BLaER1 treated with 17β-estradiol and CSF1 and Interleukin-3, amounts not matched to agents 10 nM and 100 nM (cell line): ENCODE results near the gene THEM4.
"Not testable (repeated sequence)": the region's sequence is repeated elsewhere in the genome, so short reads cannot be mapped to it uniquely, and the experiment has no call there.

Experiments used
- H3K27ac ChIP-seq, 11 experiments: shearing (Covaris generic); formaldehyde crosslinking; 2 replicates each; pipeline ENCODE4 v1.8.1; 2022
- H3K27me3 ChIP-seq, 11 experiments: shearing (Covaris generic); formaldehyde crosslinking; 2 replicates each; pipeline ENCODE4 v1.8.1; 2022
- H3K36me3 ChIP-seq, 11 experiments: shearing (Covaris generic); formaldehyde crosslinking; 2 replicates each; pipeline ENCODE4 v1.8.1; 2022
- H3K4me1 ChIP-seq, 10 experiments: shearing (Covaris generic); formaldehyde crosslinking; 2 replicates each; pipeline ENCODE4 v1.8.1; 2022
- H3K4me2 ChIP-seq, 11 experiments: shearing (Covaris generic); formaldehyde crosslinking; 2 replicates each; pipeline ENCODE4 v1.8.1; 2022
- H3K4me3 ChIP-seq, 10 experiments: shearing (Covaris generic); formaldehyde crosslinking; 2 replicates each; pipeline ENCODE4 v1.8.1; 2022
- H3K9ac ChIP-seq, 11 experiments: shearing (Covaris generic); formaldehyde crosslinking; 2 replicates each; pipeline ENCODE4 v1.8.1; 2022
- H3K9me3 ChIP-seq, 11 experiments: shearing (Covaris generic); formaldehyde crosslinking; replicated peaks in 1 of 11; 2 replicates each; pipeline ENCODE4 v1.8.1; 2022
- H4K20me1 ChIP-seq, 11 experiments: shearing (Covaris generic); formaldehyde crosslinking; 2 replicates each; pipeline ENCODE4 v1.8.1; 2022
- Cebpa-rat ChIP-seq, 11 experiments: shearing (Covaris generic); IDR thresholded peaks; 2 replicates each; pipeline ENCODE4 v1.8.1; 2022

The THEM4 gene

DNA sequence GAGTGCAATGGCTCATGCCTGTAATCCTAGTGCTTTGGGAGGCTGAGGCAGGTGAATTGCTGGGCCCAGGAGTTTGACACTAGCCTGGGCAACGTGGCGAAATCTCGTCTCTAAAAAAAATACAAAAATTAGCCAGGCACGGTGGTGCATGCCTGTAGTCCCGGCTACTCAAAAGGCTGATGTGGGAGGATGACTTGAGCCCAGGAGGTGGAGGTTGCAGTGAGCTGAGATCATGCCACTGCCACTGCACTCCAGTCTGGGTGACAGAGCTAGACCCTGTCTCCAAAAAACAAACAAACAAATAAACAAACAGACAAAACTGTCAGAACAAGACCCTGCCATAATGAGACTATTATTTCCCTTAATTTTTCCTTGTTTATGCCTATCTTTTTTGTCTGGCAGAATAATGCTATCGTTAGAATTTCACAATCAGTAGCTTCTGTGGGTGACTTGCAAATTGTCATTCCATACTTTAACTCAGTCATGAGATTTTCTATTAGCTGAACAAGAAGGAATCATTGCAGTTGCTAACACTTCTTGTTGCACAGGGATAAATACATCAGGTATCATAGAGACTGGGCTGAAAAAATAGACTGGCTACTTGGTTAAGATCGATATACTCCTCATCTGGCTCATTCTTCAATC, 7.5 kb upstream of the THEM4 start:
- Histone ChIP-seq H3K36me3 (no peaks in the 10 kb centered on the region), H3K4me3 (no peak overlapping the region), H3K27ac (no peak overlapping the region), H3K9ac (no peak overlapping the region), H3K4me2 (no peak overlapping the region), H3K27me3 (no peaks in the 10 kb centered on the region), H3K4me1 (peaks cover 0 to 12% (median 0%) of the 10 kb centered on the region in 10 experiments; a peak in 3 of 20 replicates), H4K20me1 (no peaks in the 10 kb centered on the region), H3K9me3 (peaks cover under 1 to 15% (median 14%) of the 10 kb centered on the region in 11 experiments; a peak in 21 of 22 replicates)
- no peak for TF ChIP-seq Cebpa-rat (IDR thresholded peaks at IDR 0.05)

DNA sequence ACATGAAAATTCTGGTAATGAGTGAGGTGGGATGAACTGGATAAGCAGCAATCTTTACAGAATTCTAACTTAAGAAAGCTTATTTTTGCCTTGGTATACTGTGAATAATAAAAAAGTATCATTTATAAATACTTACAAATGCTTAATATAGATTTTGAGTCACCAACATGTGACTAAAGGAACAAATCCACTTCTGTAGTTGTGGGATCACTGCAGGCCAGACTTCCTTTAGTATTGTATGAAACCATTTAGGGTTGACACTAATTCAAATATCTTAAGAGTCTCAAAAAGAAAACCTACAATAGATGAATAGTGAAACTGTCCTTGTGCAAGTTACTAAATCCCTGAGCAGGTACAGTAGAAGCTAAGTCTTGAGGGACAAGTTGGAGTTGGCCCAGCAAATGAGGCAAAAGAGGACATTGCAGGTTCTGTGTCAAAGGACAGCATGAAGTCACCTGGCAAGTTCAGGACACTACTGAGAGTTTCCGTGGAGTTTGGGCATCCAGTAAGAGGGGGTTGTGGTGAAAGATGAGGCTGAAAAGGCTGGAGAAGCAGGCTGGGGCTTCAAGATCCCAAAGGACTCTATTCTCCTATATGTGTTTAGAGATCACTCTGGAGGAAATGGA, 5.9 kb upstream of the THEM4 start:
- H3K4me3 ChIP-seq = no peak overlapping the region
- peaks cover 0 to 6% (median 0%) of the 10 kb centered on the region in 10 experiments; a peak in 1 of 20 replicates for H3K4me1 ChIP-seq
- H3K27me3 ChIP-seq = no peaks in the 10 kb centered on the region
- no peak overlapping the region for H3K9ac ChIP-seq
- no peak overlapping the region for H3K27ac ChIP-seq
- TF ChIP-seq Cebpa-rat (IDR thresholded peaks at IDR 0.05) = no peak
- peak overlapping the region in 2 of 11 experiments; percentile 20 to 23; a peak in 2 of 22 replicates for H3K4me2 ChIP-seq
- no peaks in the 10 kb centered on the region for H4K20me1 ChIP-seq
- no peaks in the 10 kb centered on the region for H3K36me3 ChIP-seq
- H3K9me3 ChIP-seq = peaks cover 17 to 31% (median 31%) of the 10 kb centered on the region in 11 experiments

DNA sequence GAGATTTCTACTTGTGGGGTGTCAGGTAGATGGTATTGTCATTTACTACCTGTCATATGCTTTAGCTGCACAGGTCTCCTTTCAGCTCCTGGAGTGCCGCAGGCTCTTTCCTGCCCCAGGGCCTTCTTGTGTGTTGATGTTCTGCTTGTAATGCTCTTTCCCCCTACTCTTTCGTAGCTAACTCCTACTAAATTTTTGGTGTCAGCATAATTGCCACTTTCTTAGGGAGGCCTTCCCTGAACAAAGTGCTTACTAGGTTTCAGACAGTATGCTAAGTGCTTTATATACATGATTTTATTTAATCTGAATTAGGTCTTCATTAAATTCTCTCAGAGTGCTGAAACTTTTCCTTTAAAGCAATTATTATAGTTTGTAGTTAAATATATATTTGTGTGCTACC, 4.8 kb upstream of the THEM4 start:
- peaks cover 28 to 42% (median 42%) of the 10 kb centered on the region in 11 experiments for H3K9me3 ChIP-seq
- no peak overlapping the region for H3K4me2 ChIP-seq
- H3K4me1 ChIP-seq = peaks cover 0 to 6% (median 0%) of the 10 kb centered on the region in 10 experiments; a peak in 1 of 20 replicates
- H3K27ac ChIP-seq = no peak overlapping the region
- TF ChIP-seq Cebpa-rat (IDR thresholded peaks at IDR 0.05) = no peak
- H3K4me3 ChIP-seq = no peak overlapping the region
- H3K36me3 ChIP-seq = 0 out of 22 replicates have a peak, but pooled peaks cover 0 to 6% (median 0%) of the 10 kb centered on the region in 11 experiments
- H4K20me1 ChIP-seq = no peaks in the 10 kb centered on the region
- no peaks in the 10 kb centered on the region for H3K27me3 ChIP-seq
- no peak overlapping the region for H3K9ac ChIP-seq

DNA sequence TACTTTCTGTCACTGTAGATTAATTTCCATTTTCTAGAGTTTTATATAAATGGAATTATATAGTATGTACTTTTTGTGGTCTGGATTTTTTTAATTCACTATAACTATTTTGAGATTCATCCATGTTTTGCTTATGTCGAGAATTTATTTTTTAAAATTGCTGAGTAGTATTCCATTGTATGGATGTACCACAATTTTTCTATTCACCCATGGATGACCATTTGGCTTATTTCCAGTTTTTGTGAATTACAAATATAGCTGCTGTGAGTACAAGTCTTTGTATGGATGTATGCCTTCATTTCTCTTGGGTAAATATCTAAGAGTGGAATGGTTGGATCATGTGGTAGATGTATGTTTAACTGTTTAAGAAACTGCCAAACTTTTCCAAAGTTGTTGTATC, 3.7 kb upstream of the THEM4 start:
- H3K27me3 ChIP-seq = no peaks in the 10 kb centered on the region
- H4K20me1 ChIP-seq = no peaks in the 10 kb centered on the region
- H3K4me3 ChIP-seq = no peak overlapping the region
- peaks cover 0 to 6% (median 0%) of the 10 kb centered on the region in 10 experiments; a peak in 1 of 20 replicates for H3K4me1 ChIP-seq
- peaks cover 39 to 54% (median 53%) of the 10 kb centered on the region in 11 experiments for H3K9me3 ChIP-seq
- H3K36me3 ChIP-seq = 0 out of 22 replicates have a peak, but pooled peaks cover 0 to 7% (median 0%) of the 10 kb centered on the region in 11 experiments
- TF ChIP-seq Cebpa-rat (IDR thresholded peaks at IDR 0.05) = no peak
- no peak overlapping the region for H3K4me2 ChIP-seq
- H3K9ac ChIP-seq = no peak overlapping the region
- H3K27ac ChIP-seq = no peak overlapping the region

DNA sequence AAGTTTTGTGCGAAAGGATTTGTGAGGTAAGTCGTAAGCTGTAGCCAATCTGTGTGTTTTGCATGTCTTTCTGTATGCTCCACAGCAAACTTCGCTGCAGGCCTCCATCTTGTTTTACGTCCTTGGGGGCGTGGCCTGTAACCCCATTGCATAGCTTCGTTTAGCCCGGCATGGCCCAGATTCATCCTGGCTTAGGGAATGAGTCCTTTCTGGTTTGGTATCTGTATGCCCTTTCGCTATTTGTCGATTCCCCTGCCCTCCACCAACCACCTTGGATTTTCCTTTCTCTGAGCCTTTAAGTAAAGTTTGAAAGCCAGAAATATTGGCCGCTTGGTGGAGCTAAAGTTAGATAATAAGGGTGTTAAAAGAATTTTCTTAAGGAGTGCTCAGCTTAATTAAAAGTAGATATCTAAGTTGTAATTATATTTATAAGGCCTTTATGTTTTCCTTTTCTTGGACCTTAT, 1.1 kb downstream of the THEM4 start:
- TF ChIP-seq Cebpa-rat (IDR thresholded peaks at IDR 0.05) = no peak
- Histone ChIP-seq H3K27ac (no peak overlapping the region), H4K20me1 (no peaks in the 10 kb centered on the region), H3K36me3 (0 out of 22 replicates have a peak, but pooled peaks cover 0 to 12% (median 0%) of the 10 kb centered on the region in 11 experiments), H3K4me2 (no peak overlapping the region), H3K4me1 (no peaks in the 10 kb centered on the region), H3K9ac (no peak overlapping the region), H3K4me3 (no peak overlapping the region; a peak in 1 of 20 replicates), H3K27me3 (no peaks in the 10 kb centered on the region), H3K9me3 (peaks cover 71 to 98% (median 88%) of the 10 kb centered on the region in 11 experiments)

DNA sequence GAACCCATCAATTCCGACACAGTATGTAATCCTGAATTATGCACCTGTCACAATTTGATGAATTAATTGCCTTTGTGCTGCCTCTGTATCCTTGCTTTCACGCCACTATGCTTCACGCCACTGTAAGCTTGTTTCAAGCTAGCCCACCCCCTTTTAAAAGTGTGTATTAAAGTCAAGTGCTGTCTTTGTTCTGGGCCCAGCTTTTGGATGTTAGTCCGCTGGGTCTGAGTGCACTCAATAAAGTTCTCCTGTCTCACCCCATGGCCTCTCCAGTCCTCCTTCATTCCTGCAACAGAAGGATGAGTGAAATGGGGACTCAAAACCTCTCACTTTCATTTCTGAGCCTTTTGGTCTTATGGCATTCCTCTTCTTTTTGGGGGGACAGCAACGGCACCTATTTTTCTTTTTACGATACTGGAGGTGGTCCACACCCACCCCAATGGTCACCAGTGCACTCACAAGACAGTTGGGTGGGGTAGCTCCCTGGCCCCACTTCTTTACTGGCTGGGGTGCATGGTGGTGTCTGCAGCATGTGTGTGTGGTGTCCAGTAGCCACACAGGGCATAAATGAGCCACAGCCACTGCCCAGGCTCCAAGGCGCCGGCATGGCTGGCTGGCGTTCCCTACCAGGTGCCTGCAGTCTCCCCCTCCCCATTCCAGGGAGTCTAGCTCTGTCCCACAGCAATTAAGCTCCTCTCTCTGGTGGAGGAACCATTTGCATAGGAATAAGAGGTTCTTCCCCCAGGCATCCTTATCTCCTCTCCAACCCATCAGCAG, 1.8 kb downstream of the THEM4 start:
- Histone ChIP-seq H3K4me1 (no peaks in the 10 kb centered on the region), H3K4me3 (peak overlapping the region in 1 of 10 experiments; percentile 41; a peak in 2 of 20 replicates), H3K9me3 (peaks cover 74 to 92% (median 82%) of the 10 kb centered on the region in 11 experiments), H3K27me3 (no peaks in the 10 kb centered on the region), H3K9ac (no peak overlapping the region), H3K4me2 (no peak overlapping the region), H3K36me3 (0 out of 22 replicates have a peak, but pooled peaks cover 0 to 12% (median 0%) of the 10 kb centered on the region in 11 experiments), H3K27ac (no peak overlapping the region), H4K20me1 (no peaks in the 10 kb centered on the region)
- no peak for TF ChIP-seq Cebpa-rat (IDR thresholded peaks at IDR 0.05)

DNA sequence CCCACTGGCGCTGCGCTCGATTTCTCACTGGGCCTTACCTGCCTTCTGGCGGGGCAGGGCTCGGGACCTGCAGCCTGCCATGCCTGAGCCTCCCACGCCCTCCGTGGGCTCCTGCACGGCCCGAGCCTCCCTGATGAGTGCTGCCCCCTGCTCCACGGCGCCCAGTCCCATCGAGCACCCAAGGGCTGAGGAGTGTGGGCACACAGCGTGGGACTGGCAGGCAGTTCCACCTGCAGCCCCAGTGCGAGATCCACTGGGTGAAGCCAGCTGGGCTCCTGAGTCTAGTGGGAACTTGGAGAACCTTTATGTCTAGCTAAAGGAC, 3.0 kb downstream of the THEM4 start:
- H3K4me3 ChIP-seq = peak overlapping the region in 1 of 10 experiments; percentile 22; a peak in 1 of 20 replicates
- not testable (repeated sequence) for H4K20me1 ChIP-seq, H3K4me1 ChIP-seq, H3K9ac ChIP-seq, H3K27me3 ChIP-seq, H3K27ac ChIP-seq, H3K4me2 ChIP-seq
- H3K9me3 ChIP-seq = peaks cover 78 to 92% (median 82%) of the 10 kb centered on the region in 11 experiments
- H3K36me3 ChIP-seq = 0 out of 22 replicates have a peak, but pooled peaks cover 0 to 12% (median 0%) of the 10 kb centered on the region in 11 experiments

DNA sequence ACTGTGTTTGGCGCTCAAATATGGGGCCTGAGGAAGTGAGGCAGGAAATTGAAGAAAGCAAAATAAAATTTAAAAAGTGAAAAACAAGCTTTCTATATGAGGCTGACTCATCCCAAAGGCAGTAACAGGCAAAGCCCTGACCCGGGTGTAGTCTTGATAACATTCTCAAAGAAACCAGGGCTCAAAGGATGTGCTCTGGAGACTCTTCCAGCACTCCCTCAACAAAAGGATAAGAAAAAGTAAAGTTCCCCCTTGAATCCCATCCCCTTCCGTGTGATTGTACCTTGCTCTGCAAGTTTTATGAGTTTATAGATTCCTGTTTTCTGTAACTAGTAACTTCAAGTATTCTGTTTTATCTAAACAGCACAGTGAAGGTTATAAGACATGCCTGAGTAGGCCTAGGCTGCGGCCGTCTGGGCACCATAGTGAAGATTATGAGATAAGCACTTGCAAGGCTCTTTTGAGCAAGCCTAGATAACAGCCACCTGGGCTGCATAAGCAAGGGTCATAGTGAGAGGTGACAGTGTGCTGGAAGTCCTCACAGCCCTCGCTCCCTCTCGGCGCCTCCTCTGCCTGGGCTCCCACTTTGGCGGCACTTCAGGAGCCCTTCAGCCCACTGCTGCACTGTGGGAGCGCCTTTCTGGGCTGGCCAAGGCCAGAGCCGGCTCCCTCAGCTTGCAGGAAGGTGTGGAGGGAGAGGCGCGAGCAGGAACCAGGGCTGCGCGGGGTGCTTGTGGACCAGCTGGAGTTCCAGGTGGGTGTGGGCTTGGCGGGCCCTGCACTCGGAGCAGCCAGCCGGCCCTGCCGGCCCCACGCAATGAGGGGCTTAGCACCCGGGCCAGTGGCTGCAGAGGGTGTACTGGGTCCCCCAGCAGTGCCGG, 3.6 kb downstream of the THEM4 start:
- H3K4me3 ChIP-seq = peak overlapping the region in 1 of 10 experiments; percentile 22; a peak in 1 of 20 replicates
- not testable (repeated sequence) for H3K4me1 ChIP-seq, H3K4me2 ChIP-seq, H3K27ac ChIP-seq, H4K20me1 ChIP-seq, H3K9ac ChIP-seq, H3K27me3 ChIP-seq
- H3K9me3 ChIP-seq = peaks cover 78 to 92% (median 82%) of the 10 kb centered on the region in 11 experiments
- H3K36me3 ChIP-seq = 0 out of 22 replicates have a peak, but pooled peaks cover 0 to 12% (median 0%) of the 10 kb centered on the region in 11 experiments
